Activated T-cell treated with anti-CD3 and anti-CD28 coated beads for 1 hour (primary cell): Measurements from ENCODE around the gene CD79B.
A peak's percentile ranks its signal among the peaks of the same experiment; 100 is the strongest.

Experiments
- DNase-seq: peaks from one replicate; pipeline ENCODE4 v3.0.0-alpha.2; 2020; ENCODE audit warnings: low read depth

Gene CD79B

DNA sequence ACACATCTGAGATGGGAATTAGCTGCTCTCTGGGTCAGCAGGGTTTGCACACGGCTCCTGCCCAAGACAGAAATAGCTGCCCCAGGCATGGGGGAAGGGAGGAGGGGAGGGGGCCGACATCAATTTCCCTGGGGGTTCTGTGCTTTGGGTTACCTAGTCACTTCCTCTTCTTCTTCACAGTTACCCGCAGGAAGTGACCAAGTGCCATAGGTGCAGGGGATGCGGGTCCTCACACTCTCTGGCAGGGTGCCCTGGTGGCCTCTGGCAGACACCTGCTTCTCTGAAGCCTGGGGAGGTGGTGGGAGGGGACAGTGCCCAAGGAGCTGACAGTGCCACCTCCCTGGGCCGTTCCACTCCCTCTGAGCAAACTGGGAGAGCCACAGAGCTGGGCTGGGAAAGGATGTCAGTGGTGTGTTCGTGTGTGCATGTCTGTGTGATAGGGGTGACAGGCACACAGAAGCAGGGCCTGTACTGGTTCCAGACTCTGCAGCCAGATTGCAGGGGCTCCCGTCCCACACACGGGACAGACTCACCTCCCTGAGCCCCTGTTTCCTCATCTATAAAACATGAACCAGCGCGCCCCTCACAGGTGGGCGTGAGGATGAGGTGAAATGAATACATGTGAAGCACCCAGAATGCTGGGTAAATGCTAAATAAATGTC, 22.4 kb upstream of the CD79B start:
- DNase-seq = no peak

GRCh38 chr17:63950940-63951907, 19.1 kb upstream of the CD79B start:
- no peak for DNase-seq

DNA sequence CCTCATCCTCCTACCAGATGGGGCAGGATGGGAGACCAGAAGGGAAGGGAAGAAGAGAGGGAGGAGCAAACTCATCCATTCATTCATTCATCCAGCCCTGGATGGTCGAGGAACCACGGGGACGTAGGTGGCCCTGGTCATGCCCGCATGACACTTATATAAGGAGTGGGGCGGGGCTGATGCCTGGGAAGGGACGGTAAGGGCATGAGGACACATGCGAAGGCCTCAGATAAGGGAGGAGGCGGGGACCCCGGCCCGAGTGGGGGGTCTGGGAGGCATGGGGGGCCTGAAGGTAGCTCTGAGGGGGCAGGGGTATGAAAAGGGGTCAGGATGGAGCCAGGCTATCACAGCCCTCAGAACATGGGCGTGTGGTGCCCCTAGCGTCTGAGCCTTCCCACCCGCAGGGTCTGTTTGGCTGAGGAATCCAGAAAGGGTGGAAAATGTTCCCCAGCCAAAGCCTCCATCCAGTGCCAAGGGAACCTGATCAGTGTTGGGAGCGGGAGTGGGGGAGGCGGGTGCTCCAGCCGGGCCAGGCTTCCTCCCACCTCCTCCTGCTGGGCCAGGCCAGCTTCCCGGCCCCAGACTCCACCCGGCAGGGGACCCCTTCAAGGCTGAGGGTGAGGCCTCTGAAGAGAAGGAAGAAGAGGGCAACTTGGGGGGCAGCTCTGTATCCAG, 17.6 kb upstream of the CD79B start:
- no peak for DNase-seq

GRCh38 chr17:63948521-63948920, 16.4 kb upstream of the CD79B start:
- no peak for DNase-seq

DNA sequence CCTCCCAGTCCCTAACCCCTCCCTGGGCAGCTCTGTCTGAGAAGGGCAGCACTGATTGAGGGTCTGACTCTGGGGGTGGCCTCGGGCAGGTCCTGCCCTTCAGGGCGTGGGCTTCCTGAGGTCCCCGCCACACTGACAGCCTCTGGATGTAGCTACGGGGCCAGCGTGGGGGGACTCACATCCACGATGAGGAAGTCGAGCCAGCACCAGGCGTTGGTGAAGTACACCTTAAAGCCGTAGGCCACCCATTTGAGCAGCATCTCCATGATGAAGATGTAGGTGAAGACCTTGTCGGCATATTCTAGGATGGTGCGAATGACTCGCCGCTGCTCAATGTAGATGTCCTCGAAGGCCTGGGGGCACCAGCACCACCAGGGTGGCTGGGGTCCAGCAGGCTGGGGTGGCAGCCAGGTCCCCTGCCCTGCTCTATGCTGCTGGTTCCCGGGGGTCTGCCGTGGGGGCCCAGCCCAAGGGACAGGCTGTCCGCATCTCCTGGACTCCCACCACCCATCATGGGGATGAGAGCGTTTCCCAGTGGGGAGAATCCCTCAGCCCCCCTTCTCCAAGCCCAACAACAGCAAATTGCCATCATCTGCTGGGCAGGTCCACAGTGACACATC, 15.7 kb upstream of the CD79B start:
- no peak for DNase-seq

DNA sequence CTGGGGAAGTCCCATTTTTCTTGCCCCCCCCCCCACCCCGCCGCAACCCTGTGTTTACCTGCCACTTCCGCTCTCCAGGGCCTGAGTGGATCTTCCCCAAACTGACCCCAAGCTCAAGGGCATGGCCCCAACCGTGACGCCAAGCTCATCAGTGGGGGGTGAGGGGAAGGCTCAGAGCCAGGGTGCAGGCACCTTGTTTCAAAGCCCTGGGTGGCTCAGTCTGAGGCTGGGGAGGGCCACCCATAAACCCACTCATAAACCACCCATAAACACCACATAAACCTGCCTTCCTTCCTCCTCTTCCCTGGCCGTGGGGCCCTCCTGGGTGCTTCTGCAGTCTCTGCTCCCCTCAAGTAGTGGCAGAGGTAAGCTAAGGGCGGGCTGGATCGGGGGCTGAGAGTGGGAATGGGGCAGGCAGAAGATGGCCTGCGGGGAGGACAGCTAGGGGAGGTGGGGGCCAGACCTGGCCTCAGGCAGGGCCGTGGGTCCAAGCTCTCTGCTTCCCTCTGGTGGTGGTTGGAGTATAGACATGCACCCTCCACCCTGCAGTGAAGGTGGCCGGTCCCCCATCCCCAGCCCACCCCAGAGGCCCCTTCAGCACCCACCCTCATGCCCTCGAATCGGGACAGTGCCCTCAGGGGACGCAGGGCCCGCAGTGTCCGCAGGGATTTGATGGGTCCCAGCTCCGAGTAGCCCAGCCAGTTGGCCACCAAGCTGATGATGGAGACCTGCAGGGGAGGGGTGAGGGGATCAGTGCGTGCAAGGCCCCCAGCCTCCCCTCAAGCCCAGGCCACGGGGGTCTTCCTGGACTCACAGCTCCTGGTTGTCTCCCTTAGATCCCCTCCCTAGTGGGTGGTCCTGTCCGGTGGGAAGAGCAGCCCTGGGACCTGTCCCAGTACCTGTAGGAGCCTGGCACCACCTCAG, 14.6 kb upstream of the CD79B start:
- DNase-seq = peak; percentile 33

DNA sequence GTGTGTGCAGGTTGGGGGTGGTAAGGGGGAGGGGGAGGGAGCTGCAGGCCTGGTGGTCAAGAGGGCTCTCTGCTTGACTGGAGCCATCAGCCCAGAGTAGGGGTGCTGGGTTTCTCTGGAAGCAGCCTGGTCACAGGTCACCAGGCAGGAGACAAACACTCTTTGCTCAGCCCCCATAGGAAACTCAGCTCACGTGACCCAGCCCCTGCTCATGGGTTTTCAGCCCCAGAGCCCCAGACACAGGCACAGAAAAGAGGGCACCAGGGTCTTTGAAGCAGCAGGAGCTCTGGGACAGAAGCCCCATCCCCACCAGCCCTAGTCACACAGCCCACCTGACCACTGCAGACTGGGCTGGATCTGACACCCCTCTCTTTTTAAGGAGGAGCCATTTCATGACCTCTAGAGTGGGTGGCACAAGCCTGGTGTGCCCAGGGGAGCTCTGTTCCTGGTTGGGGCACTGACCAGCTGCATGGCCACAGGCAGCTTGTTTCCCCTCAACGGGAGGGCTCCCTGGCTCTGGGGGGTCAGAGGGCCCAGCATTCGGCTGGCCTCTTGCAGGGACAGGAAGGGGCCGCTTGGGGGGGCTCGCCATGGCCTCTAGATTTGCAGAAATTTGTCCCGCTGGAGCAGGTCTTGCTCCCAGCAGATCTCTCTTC, 13.8 kb upstream of the CD79B start:
- DNase-seq = no peak

DNA sequence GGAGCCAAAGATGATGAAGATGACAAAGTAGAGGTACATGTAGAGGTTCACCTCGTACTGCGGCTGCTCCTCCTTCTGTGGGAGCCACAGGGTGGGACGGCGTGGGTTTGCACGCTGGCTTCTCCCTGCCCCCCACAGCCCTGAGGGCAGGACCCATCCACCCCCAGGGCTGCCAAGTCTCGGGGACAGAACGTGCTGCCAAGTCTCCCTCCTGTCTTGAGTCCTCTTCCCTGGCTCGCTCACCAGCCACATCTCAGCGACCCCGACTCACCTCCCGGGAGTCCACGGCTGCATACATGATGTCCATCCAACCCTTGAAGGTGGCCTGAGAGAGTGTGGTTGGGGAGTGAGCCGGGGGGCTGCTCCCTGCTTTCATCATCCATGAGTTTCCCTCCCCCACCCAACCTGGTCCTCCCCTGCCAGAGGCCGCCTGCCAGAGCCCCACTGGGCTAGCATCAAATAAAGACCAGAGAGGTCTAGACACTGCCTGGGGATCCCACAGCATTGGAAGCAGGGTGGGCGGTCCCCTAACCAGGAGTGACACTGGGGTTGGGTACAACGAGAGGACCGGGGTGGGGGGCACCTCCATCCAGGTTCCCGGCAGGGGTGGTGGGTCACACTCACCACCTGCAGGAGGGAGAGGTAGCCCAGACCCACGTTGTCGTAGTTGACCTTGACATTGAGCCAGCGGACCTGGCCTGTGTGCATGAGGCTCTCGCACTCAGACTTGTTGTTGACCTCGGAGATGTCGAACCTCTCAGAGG, 12.8 kb upstream of the CD79B start:
- DNase-seq = no peak

- DNase-seq = no peak
These were observed 11.6 kb upstream of the CD79B start for GRCh38 chr17:63943745-63944144.

- DNase-seq = no peak
These were observed 10.3 kb upstream of the CD79B start for GRCh38 chr17:63942309-63942985.

DNA sequence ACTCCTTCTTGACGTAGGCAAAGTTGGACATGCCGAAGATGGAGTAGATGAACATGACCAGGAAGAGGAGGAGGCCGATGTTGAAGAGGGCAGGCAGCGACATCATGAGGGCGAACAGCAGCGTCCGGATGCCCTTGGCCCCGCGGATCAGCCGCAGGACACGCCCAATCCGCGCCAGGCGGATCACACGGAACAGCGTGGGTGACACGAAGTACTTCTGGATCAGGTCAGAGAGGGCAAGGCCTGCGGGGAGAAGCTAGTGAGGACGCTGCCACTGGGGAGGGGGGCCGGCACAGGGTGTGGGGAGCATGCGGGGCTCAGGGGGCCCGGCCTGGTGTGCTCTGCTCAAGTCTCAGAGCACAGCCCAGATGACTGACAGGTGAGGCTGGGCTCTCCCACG, 9.6 kb upstream of the CD79B start:
- DNase-seq = no peak

GRCh38 chr17:63941162-63941561, 9.0 kb upstream of the CD79B start:
- no peak for DNase-seq

GRCh38 chr17:63940584-63940983, 8.5 kb upstream of the CD79B start:
- DNase-seq = no peak

DNA sequence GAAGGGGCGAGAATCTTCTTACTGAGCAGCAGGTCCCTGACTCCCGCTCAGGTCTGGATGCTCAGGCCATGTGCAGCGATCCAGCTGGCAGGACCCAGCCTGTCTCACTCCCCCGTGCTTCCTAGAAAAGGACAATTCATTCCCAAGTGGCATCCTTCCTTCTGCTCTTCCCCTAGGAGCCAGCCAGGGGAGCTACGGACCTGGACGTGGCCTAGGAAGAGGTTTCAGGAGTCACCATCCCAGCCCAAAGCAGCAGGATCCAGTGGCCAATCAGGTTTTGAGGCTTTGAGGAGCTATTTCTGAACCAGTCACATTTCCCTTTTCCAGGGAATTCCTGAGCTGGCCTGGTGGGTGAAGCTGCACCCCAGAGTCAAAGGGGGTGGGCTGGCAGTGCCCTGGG, 7.8 kb upstream of the CD79B start:
- no peak for DNase-seq

GRCh38 chr17:63939401-63939800, 7.3 kb upstream of the CD79B start:
- no peak for DNase-seq

- no peak for DNase-seq
These were observed 5.8 kb upstream of the CD79B start for GRCh38 chr17:63937920-63938319.

GRCh38 chr17:63937319-63937718, 5.2 kb upstream of the CD79B start:
- DNase-seq = no peak

DNA sequence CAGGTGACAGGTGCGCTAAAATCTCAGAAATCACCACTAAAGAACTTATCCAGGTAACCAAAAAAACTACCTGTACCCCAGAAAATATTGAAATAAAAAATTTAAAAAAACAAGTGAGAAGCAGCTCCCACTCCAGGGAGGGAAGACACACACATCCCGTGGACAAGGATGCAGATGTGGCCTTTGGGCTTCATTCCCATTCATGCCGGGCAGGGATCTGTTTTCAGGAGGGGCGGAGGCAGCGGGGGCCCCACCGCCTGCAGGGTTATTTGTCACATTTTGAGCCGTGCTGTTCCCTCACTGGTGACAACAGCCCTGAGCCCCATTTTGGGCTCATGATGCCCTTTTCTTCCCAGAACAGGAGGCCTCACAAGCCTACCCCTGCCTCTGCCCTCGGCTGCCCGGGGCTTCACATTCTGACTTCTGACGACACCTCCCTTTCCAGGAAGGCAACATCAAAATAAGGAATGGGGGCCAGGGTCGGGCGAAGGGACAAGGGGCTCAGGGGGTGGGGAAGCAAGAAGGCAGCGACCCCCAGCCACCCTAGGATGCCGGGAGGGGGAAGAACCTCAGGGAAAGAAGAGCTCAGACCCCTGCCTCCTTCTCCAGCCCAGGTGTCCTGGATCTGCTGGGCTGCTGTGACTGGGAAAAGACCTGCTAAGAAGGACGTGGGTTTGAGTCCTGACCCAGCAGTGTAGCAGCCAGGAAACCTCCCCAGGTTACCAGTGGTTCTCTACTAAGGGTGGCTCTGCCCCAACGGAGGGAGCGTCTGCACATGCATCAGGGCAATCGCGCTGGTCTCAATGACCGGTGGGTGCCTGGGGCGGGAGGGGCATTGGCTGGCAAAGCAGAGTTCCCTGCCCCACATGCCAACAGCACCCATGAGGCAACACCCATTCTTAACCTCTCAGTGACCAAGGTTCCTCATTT, 2.3 kb upstream of the CD79B start:
- no peak for DNase-seq
